HPDE6-E6E7 (cell line): ENCODE measurements around the gene UNC80.

ENCODE experiments used
- DNase-seq: peaks from one replicate; pipeline ENCODE4 v3.0.0; 2011; ENCODE audit warnings: missing footprints; ENCODE audit errors: extremely low spot score

UNC80 gene

GRCh38 chr2:209908511-209908910 is 136.9 kb downstream of the UNC80 start:
- DNase-seq = no peak

- DNase-seq = no peak
These were observed 139.9 kb downstream of the UNC80 start for GRCh38 chr2:209911486-209911885.

GRCh38 chr2:209913786-209914345 is 142.2 kb downstream of the UNC80 start:
- DNase-seq = no peak

GRCh38 chr2:209917154-209917771 is 145.6 kb downstream of the UNC80 start:
- no peak for DNase-seq

- DNase-seq = no peak
These were observed 146.6 kb downstream of the UNC80 start for GRCh38 chr2:209918251-209918650.

- no peak for DNase-seq
These were observed 150.5 kb downstream of the UNC80 start for GRCh38 chr2:209922116-209922515.

- no peak for DNase-seq
These were observed 157.7 kb downstream of the UNC80 start for GRCh38 chr2:209929369-209929768.

- peak; percentile 21 for DNase-seq
These were observed 162.2 kb downstream of the UNC80 start for GRCh38 chr2:209933499-209934483.

GRCh38 chr2:209936106-209936666 is 164.6 kb downstream of the UNC80 start:
- no peak for DNase-seq

- no peak for DNase-seq
These were observed 166.3 kb downstream of the UNC80 start for GRCh38 chr2:209937893-209938292.

- no peak for DNase-seq
These were observed 167.3 kb downstream of the UNC80 start for GRCh38 chr2:209938906-209939305.

- DNase-seq = no peak
These were observed 169.3 kb downstream of the UNC80 start for GRCh38 chr2:209940936-209941335.

- DNase-seq = no peak
These were observed 170.8 kb downstream of the UNC80 start for GRCh38 chr2:209942426-209942825.

- no peak for DNase-seq
These were observed 171.4 kb downstream of the UNC80 start for GRCh38 chr2:209942936-209943605.

GRCh38 chr2:209943776-209944175 is 172.1 kb downstream of the UNC80 start:
- no peak for DNase-seq

GRCh38 chr2:209946539-209946938 is 174.9 kb downstream of the UNC80 start:
- DNase-seq = no peak

- no peak for DNase-seq
These were observed 184.6 kb downstream of the UNC80 start for GRCh38 chr2:209956271-209956670.

- no peak for DNase-seq
These were observed 186.4 kb downstream of the UNC80 start for GRCh38 chr2:209958016-209958415.

- DNase-seq = no peak
These were observed 188.4 kb downstream of the UNC80 start for GRCh38 chr2:209960045-209960444.

GRCh38 chr2:209960676-209961630 is 189.3 kb downstream of the UNC80 start:
- peak; percentile 29 for DNase-seq

GRCh38 chr2:209965723-209966122 is 194.1 kb downstream of the UNC80 start:
- DNase-seq = peak; percentile 36
